ENCODE measurements around the gene PASK.
A peak's percentile ranks its signal among the peaks of the same experiment; 100 is the strongest.
"Not testable (repeated sequence)": the region's sequence is repeated elsewhere in the genome, so short reads cannot be mapped to it uniquely, and the experiment has no call there.

Gene PASK

GRCh38 chr2:241102239-241102803, 47.0 kb downstream of the PASK start, which contains the start of gene MTERF4:
Gene MTERF4 (minus strand): TSS chr2:241102287. CDS start chr2:241102273, 14 bp downstream.
- DNase-seq = peak; percentile 87 to 94 (median 90)

GRCh38 chr2:241099246-241099645, 50.0 kb downstream of the PASK start:
- DNase-seq = no peak

- DNase-seq = no peak
These were observed 52.3 kb downstream of the PASK start for GRCh38 chr2:241096979-241097378.

- no peak for DNase-seq
These were observed 53.5 kb downstream of the PASK start for GRCh38 chr2:241095594-241096290.

GRCh38 chr2:241094924-241095420, 54.3 kb downstream of the PASK start:
- DNase-seq = no peak

GRCh38 chr2:241094172-241094571, 55.1 kb downstream of the PASK start:
- DNase-seq = no peak

- DNase-seq = not testable (repeated sequence)
These were observed 56.0 kb downstream of the PASK start for GRCh38 chr2:241093133-241093781.

- DNase-seq = no peak
These were observed 56.6 kb downstream of the PASK start for GRCh38 chr2:241092677-241093076.

- DNase-seq = no peak
These were observed 57.4 kb downstream of the PASK start for GRCh38 chr2:241091734-241092445.

- DNase-seq = no peak
These were observed 58.1 kb downstream of the PASK start for GRCh38 chr2:241091201-241091600.

GRCh38 chr2:241088791-241089732, 60.2 kb downstream of the PASK start:
- no peak for DNase-seq

- DNase-seq = no peak
These were observed 60.9 kb downstream of the PASK start for GRCh38 chr2:241088376-241088775.

GRCh38 chr2:241087420-241088268, 61.6 kb downstream of the PASK start:
- no peak for DNase-seq

GRCh38 chr2:241084856-241085444, 64.3 kb downstream of the PASK start:
- DNase-seq = no peak

- no peak for DNase-seq
These were observed 66.2 kb downstream of the PASK start for GRCh38 chr2:241083091-241083415.

- DNase-seq = no peak
These were observed 66.8 kb downstream of the PASK start for GRCh38 chr2:241082341-241083090.

- no peak for DNase-seq
These were observed 67.5 kb downstream of the PASK start for GRCh38 chr2:241081643-241082340.

GRCh38 chr2:241081190-241081642, 68.1 kb downstream of the PASK start:
- DNase-seq = no peak

Data from suppressor macrophage (primary cell).